ENCODE data around the gene UQCRH.
A peak's percentile ranks its signal among the peaks of the same experiment; 100 is the strongest.

Gene UQCRH

GRCh38 chr1:46303038-46303871, at the start of gene UQCRH, which contains the start of gene LRRC41:
UQCRH (plus strand) TSS chr1:46303698; CDS start chr1:46303767, 69 bp downstream.
LRRC41 (minus strand) TSS chr1:46303616; CDS start chr1:46303322, 294 bp downstream.
- peak; percentile 98 for DNase-seq (ENCODE audit: low read depth)

- no peak for DNase-seq (ENCODE audit: low read depth)
Observed at GRCh38 chr1:46254668-46255067, 48.8 kb upstream of the UQCRH start.

GRCh38 chr1:46256523-46256922, 47.0 kb upstream of the UQCRH start:
- DNase-seq (ENCODE audit: low read depth): no peak

- DNase-seq (ENCODE audit: low read depth): no peak
Observed at GRCh38 chr1:46262508-46262907, 41.0 kb upstream of the UQCRH start.

- DNase-seq (ENCODE audit: low read depth): no peak
Observed at GRCh38 chr1:46263146-46263545, 40.4 kb upstream of the UQCRH start.

- DNase-seq (ENCODE audit: low read depth): no peak
Observed at GRCh38 chr1:46268578-46268977, 34.9 kb upstream of the UQCRH start.

- peak; percentile 9 for DNase-seq (ENCODE audit: low read depth)
Observed at GRCh38 chr1:46274225-46275029, 29.1 kb upstream of the UQCRH start.

DNA sequence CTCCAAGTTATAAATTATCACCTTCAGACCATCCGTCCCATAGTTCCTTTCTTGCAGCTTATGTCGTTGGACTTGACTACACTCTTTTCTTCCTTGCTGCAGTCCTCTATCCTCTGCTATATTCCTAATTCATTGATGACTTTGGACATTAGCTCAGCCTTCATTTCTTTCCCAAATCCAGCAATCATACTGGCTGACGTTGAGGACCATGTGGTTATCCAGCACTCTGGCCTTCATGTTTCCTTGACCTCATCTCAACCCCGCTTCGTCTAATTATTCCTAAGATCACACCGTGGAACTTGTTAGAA, 28.5 kb upstream of the UQCRH start:
- DNase-seq (ENCODE audit: low read depth): no peak

GRCh38 chr1:46277658-46278373, 25.7 kb upstream of the UQCRH start:
- DNase-seq (ENCODE audit: low read depth): no peak

DNA sequence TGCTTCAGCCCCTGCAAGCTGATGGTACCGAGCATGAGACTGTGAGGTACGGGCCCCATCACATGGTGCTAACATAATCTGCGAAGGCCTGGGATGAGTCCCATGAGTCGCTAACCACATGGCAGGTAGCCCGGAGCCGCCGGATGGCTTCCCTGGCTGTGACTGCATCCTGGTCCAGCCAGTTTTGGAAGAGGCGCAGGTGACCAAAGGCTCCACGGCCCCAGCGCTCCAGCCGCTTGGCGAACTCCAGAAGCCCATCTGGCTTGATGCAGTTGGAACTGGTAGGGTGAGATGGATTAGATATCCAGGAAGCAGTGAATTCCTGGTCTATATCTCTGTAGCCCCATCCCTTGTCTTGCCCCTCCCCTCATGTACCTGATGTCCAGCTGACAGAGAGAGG, 24.7 kb upstream of the UQCRH start:
- peak; percentile 38 for DNase-seq (ENCODE audit: low read depth)

- no peak for DNase-seq (ENCODE audit: low read depth)
Observed at GRCh38 chr1:46280092-46280491, 23.4 kb upstream of the UQCRH start.

- no peak for DNase-seq (ENCODE audit: low read depth)
Observed at GRCh38 chr1:46281021-46281420, 22.5 kb upstream of the UQCRH start.

- no peak for DNase-seq (ENCODE audit: low read depth)
Observed at GRCh38 chr1:46284058-46284457, 19.4 kb upstream of the UQCRH start.

- peak; percentile 83 for DNase-seq (ENCODE audit: low read depth)
Observed at GRCh38 chr1:46284597-46285564, 18.6 kb upstream of the UQCRH start.

GRCh38 chr1:46285730-46286477, 17.6 kb upstream of the UQCRH start:
- DNase-seq (ENCODE audit: low read depth): no peak

- DNase-seq (ENCODE audit: low read depth): peak; percentile 62
Observed at GRCh38 chr1:46288485-46289133, 14.9 kb upstream of the UQCRH start.

DNA sequence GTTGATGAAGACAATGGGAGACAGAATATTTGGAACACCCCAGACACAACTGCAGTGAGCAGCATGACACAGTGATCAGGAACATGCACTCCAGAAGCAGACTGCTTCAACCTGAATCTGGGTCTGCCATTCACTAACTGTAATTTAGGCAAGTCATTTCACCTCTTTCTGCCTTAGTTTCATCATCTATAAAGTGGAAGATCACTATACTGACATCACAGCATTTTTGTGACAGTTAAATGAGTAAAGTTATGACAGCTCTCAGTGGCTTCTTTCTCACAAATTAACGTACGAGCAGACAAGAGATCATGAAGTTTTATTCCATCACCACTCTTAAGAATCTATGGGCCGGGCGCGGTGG, 14.4 kb upstream of the UQCRH start:
- no peak for DNase-seq (ENCODE audit: low read depth)

GRCh38 chr1:46289976-46290375, 13.5 kb upstream of the UQCRH start:
- DNase-seq (ENCODE audit: low read depth): no peak

DNA sequence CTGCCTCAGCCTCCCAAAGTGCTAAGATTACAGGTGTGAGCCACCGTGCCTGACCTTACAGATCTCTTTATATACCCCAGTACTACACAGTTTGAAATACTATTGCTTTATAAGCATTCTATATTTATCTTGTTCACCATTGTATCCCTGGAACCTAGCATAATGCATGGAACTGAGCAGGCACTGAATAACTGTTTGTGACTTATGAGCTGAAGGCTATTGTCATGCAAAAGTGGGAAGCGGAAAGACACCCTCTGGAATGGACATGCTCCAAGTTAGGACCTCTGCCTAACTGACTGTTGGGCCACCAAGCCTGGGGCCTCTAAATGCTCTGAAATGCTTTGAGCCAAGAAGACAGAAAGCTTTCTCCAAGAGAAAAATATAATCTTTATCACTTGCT, 8.2 kb upstream of the UQCRH start:
- DNase-seq (ENCODE audit: low read depth): no peak

- peak; percentile 75 for DNase-seq (ENCODE audit: low read depth)
Observed at GRCh38 chr1:46298387-46298786, 5.1 kb upstream of the UQCRH start.
